Measurements from ENCODE around the gene NASP. TPM values are rescaled to one million over a fixed set of nuclear protein-coding genes. Genes with fewer than 3 reads are reported as not detected.

The NASP gene
- total RNA-seq, 1 donor from 2014 or later, result 16.6 TPM

GRCh38 chr1:45566722-45567121 lies 17.1 kb upstream of the NASP start:
- peaks cover 30% of the 10 kb centered on the region for H3K36me3 ChIP-seq (ENCODE audit: control insufficient read depth, insufficient read depth, low read length)
- no peak for DNase-seq (ENCODE audit: low read depth)
- no peak for FAIRE-seq
- TF ChIP-seq CTCF (IDR thresholded peaks at IDR 0.05; ENCODE audit: insufficient read depth, low read length, severe bottlenecking), result no peak
- H3K27me3 ChIP-seq (ENCODE audit: control insufficient read depth, insufficient read depth, low read length), result no peaks in the 10 kb centered on the region
- no peak overlapping the region for H3K4me3 ChIP-seq (ENCODE audit: low read depth, low read length)

- Histone ChIP-seq H3K36me3 (ENCODE audit: control insufficient read depth, insufficient read depth, low read length) (peaks cover 25% of the 10 kb centered on the region), H3K4me3 (ENCODE audit: low read depth, low read length) (no peak overlapping the region), H3K27me3 (ENCODE audit: control insufficient read depth, insufficient read depth, low read length) (no peaks in the 10 kb centered on the region)
- DNase-seq (ENCODE audit: low read depth) (no peak), FAIRE-seq (no peak)
- no peak for TF ChIP-seq CTCF (IDR thresholded peaks at IDR 0.05; ENCODE audit: insufficient read depth, low read length, severe bottlenecking)
Measured at GRCh38 chr1:45567911-45568310, 15.9 kb upstream of the NASP start.

GRCh38 chr1:45568421-45568820 lies 15.4 kb upstream of the NASP start:
- no peak for TF ChIP-seq CTCF (IDR thresholded peaks at IDR 0.05; ENCODE audit: insufficient read depth, low read length, severe bottlenecking)

GRCh38 chr1:45569571-45569961 lies 14.3 kb upstream of the NASP start:
- FAIRE-seq, result no peak
- Histone ChIP-seq H3K4me3 (ENCODE audit: low read depth, low read length) (no peak overlapping the region), H3K36me3 (ENCODE audit: control insufficient read depth, insufficient read depth, low read length) (peaks cover 21% of the 10 kb centered on the region), H3K27me3 (ENCODE audit: control insufficient read depth, insufficient read depth, low read length) (no peaks in the 10 kb centered on the region)
- no peak for DNase-seq (ENCODE audit: low read depth)
- no peak for TF ChIP-seq CTCF (IDR thresholded peaks at IDR 0.05; ENCODE audit: insufficient read depth, low read length, severe bottlenecking)

More at GRCh38 chr1:45568421-45568820, 15.4 kb upstream of the NASP start:
- Histone ChIP-seq H3K4me3 (ENCODE audit: low read depth, low read length) (no peak overlapping the region), H3K27me3 (ENCODE audit: control insufficient read depth, insufficient read depth, low read length) (no peaks in the 10 kb centered on the region), H3K36me3 (ENCODE audit: control insufficient read depth, insufficient read depth, low read length) (peaks cover 25% of the 10 kb centered on the region)
- FAIRE-seq, result no peak
- no peak for DNase-seq (ENCODE audit: low read depth)

GRCh38 chr1:45569962-45570581 lies 13.8 kb upstream of the NASP start:
- no peak overlapping the region for H3K4me3 ChIP-seq (ENCODE audit: low read depth, low read length)
- FAIRE-seq (peak; percentile 32), DNase-seq (ENCODE audit: low read depth) (peak; percentile 78)
- H3K36me3 ChIP-seq (ENCODE audit: control insufficient read depth, insufficient read depth, low read length), result peaks cover 21% of the 10 kb centered on the region
- H3K27me3 ChIP-seq (ENCODE audit: control insufficient read depth, insufficient read depth, low read length), result no peaks in the 10 kb centered on the region
- TF ChIP-seq CTCF (IDR thresholded peaks at IDR 0.05; ENCODE audit: insufficient read depth, low read length, severe bottlenecking), result peak; percentile 93

GRCh38 chr1:45570631-45571030 lies 13.2 kb upstream of the NASP start:
- Histone ChIP-seq H3K4me3 (ENCODE audit: low read depth, low read length) (no peak overlapping the region), H3K36me3 (ENCODE audit: control insufficient read depth, insufficient read depth, low read length) (peaks cover 21% of the 10 kb centered on the region), H3K27me3 (ENCODE audit: control insufficient read depth, insufficient read depth, low read length) (no peaks in the 10 kb centered on the region)
- no peak for DNase-seq (ENCODE audit: low read depth)
- no peak for FAIRE-seq
- TF ChIP-seq CTCF (IDR thresholded peaks at IDR 0.05; ENCODE audit: insufficient read depth, low read length, severe bottlenecking), result no peak
